H1 (cell line): Measurements from ENCODE around the gene UBAP2.

ENCODE experiments used
- BRCA1 ChIP-seq: IDR thresholded peaks from 2 replicates; pipeline ENCODE4 v1.6.1; 2012; ENCODE audit warnings: low read depth, low read length, improper control_type of control experiment
- CREB1 ChIP-seq: IDR thresholded peaks from 2 replicates; pipeline ENCODE4 v1.6.1; 2012; ENCODE audit warnings: inconsistent platforms
- EP300 ChIP-seq, 2 experiments: IDR thresholded peaks; 1 replicate in 1 of 2; 2 replicates in 1 of 2; pipeline ENCODE4 v1.6.1; 2011 to 2012; ENCODE audit warnings: low read depth in 2 of 2, low read length in 2 of 2, mild to moderate bottlenecking in 2 of 2, borderline replicate concordance in 1 of 2, inconsistent platforms in 1 of 2, moderate library complexity in 1 of 2
- JUN ChIP-seq: IDR thresholded peaks from 2 replicates; pipeline ENCODE4 v1.6.1; 2011; ENCODE audit warnings: low read depth, mild to moderate bottlenecking, improper control_type of control experiment, low read length
- KDM5A ChIP-seq: fragments of 200-600 bp; IDR thresholded peaks from 2 replicates; pipeline ENCODE4 v1.7.1; 2012; ENCODE audit warnings: mild to moderate bottlenecking, low read length, inconsistent platforms, mixed read lengths
- MAFK ChIP-seq: IDR thresholded peaks from 2 replicates; pipeline ENCODE4 v1.6.1; 2012; ENCODE audit warnings: low read depth, mild to moderate bottlenecking, improper control_type of control experiment, low read length
- POLR2AphosphoS5 ChIP-seq: IDR thresholded peaks from 2 replicates; pipeline ENCODE4 v1.6.1; 2011; ENCODE audit warnings: low read depth, low read length
- YY1 ChIP-seq: IDR thresholded peaks from 2 replicates; pipeline ENCODE4 v1.6.1; 2011; ENCODE audit warnings: low read depth, mild to moderate bottlenecking, low read length
- ZNF274 ChIP-seq: IDR thresholded peaks from 2 replicates; pipeline ENCODE4 v1.7.0; 2012; ENCODE audit warnings: low read length, borderline replicate concordance; ENCODE audit errors: extremely low read depth
- TF ChIP-seq, protein P1 (sequence below), 3 experiments: IDR thresholded peaks; 1 replicate in 2 of 3; 2 replicates in 1 of 3; pipeline versions ENCODE4 v1.5.1 to v1.6.1; 2011; ENCODE audit warnings: low read length in 3 of 3, mild to moderate bottlenecking in 3 of 3, inconsistent platforms in 2 of 3, low read depth in 1 of 3, moderate library complexity in 1 of 3; ENCODE audit not compliant: insufficient read depth in 1 of 3; ENCODE audit errors: control extremely low read depth in 1 of 3

GRCh38 chr9:34036625-34037024 is 12.1 kb downstream of the UBAP2 start:
- TF ChIP-seq YY1 (no peak), KDM5A (no peak), MAFK (no peak), EP300 (IDR thresholded peaks at IDR 0.05; ENCODE audit: borderline replicate concordance in 1 of 2, low read depth in 2 of 2, low read length in 2 of 2) (no peak), ZNF274 (no peak), CREB1 (no peak), JUN (no peak), BRCA1 (no peak), POLR2AphosphoS5 (no peak)
- TF ChIP-seq, protein P1, sequence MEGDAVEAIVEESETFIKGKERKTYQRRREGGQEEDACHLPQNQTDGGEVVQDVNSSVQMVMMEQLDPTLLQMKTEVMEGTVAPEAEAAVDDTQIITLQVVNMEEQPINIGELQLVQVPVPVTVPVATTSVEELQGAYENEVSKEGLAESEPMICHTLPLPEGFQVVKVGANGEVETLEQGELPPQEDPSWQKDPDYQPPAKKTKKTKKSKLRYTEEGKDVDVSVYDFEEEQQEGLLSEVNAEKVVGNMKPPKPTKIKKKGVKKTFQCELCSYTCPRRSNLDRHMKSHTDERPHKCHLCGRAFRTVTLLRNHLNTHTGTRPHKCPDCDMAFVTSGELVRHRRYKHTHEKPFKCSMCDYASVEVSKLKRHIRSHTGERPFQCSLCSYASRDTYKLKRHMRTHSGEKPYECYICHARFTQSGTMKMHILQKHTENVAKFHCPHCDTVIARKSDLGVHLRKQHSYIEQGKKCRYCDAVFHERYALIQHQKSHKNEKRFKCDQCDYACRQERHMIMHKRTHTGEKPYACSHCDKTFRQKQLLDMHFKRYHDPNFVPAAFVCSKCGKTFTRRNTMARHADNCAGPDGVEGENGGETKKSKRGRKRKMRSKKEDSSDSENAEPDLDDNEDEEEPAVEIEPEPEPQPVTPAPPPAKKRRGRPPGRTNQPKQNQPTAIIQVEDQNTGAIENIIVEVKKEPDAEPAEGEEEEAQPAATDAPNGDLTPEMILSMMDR (IDR thresholded peaks at IDR 0.05; ENCODE audit: control extremely low read depth in 1 of 3, insufficient read depth in 1 of 3, low read depth in 1 of 3, low read length in 3 of 3): no peak
